GM18502 (cell line): Measurements from ENCODE around the gene MYOF.
"Not testable (repeated sequence)": the region's sequence is repeated elsewhere in the genome, so short reads cannot be mapped to it uniquely, and the experiment has no call there.

Source experiments
- ATAC-seq: cut with Tn5 transposase; IDR thresholded peaks from one replicate; pipeline ENCODE4 v1.9.1; 2021; ENCODE audit warnings: mild to moderate bottlenecking; ENCODE audit not compliant: unreplicated experiment, poor library complexity

The MYOF gene

DNA sequence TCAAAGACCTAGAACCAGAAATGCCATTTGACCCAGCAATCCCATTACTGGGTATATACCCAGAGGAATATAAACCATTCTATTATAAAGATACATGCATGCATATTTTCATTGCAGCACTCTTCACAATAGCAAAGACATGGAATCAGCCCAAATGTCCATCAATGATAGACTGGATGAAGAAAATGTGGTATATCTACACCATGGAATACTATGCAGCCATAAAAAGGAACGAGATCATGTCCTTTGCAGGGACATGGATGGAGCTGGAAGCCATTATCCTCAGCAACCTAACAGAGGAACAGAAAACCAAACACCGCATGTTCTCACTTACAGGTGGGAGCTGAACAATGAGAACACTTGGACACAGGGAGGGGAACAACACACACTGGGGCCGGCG lies 123.7 kb downstream of the MYOF start:
- not testable (repeated sequence) for ATAC-seq

DNA sequence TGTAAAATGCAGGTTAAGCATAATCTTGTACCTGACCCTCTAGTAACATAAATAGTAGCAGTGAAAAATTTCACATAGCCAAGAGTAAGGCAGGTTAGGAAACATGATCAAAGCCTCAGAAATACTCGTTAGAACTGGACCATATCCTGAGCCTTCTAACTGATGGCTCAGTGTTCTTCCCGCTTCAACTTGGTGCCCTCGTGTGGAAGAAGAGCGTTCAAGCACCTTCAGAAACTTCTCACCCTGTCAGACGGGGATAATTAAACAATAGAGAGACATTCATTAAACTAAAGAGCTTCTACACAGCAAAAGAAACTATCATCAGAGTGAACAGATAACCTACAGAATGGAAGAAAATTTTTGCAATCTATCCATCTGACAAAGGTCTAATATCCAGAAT lies 124.5 kb downstream of the MYOF start:
- ATAC-seq, result no peak

DNA sequence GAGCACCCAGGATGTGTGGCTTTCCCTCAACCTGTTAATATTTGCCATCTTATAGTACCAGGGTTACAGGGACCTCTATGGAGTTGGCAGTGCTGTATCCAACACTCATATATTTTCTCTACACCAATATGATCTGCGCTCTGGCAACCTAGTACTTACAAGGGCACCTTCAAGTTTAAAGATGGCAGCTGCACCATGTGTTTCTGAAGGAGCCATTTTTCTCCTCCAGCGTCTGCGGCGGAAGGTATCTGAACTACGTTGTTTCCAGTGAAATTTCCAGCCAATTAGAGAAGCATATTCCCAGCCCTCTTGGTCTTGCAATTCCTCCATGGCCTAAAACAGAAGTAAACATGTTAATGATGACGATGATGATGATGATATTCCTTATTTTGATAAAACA lies 125.6 kb downstream of the MYOF start:
- ATAC-seq, result no peak

DNA sequence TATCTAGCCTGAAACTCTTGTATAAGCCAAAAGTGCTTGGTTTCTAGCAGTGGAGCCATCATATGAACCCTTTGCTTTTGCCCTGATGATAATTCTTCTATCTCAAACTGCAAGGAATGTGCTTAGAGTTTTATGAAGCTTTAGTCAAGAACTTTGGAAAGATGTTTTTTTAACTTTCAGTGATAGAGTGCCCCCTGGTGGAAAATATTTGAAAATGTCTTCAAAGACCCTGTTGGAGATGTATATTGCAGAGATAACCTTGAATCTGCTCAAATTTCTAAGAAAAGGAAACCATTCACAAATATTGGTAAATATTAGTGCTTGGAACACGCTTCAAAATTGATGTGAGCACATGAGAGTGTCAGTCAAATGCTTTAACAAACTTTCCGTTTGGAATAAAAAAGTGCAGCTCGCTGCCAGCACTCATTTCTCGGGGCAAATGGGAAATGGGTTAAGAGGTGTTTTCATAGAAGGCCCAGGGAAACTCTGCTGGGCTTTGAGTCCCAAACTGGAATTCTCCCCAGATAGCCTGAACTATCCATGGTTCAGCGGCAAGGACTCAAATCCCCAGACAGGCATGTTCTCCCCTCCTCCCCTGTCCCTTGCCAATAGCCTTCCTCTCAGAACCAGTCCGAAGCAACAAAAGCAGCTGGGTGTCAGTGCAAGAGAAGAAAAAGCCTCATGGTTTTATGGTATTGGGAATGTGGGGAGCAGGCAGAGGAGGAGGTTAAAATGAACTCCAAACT lies 129.3 kb downstream of the MYOF start:
- ATAC-seq, result no peak

DNA sequence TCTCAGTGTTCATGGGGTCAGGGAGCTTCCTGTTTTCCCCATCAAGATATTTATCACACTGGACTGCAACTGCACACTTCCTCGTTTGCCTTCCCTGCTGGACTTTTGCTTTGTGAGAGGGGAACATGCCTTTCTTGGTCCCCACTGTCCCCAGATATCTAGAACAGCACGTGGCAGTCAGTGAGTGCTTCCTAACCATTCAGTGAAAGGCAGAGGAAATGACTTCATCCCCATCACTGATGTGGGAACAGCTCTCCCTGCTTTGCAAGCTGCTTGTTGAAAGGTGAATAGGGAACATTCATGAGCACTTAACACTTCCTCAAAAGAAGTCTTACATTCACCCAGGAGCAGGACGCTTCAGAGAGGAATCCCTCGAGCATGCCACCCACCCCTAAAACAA lies 135.4 kb downstream of the MYOF start:
- no peak for ATAC-seq

DNA sequence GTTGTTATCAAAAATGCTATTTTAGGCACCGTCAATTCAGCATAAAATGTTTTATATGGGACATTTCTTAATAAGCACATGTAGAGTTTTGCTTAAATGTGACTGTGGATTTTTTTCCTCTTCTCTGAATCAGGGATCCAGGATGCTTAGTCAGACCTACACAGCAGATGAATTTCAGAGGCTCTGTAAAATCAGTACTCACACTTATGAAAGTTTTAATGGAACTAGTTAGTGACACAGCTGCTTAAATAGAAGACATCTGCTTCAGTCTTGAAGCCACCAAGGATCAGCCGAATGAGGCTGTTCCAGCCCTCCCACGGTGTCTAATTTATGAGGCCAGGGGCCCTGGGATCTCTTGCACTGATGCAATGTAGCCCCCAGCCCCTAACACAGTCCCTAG lies 136.0 kb downstream of the MYOF start:
- ATAC-seq, result no peak

DNA sequence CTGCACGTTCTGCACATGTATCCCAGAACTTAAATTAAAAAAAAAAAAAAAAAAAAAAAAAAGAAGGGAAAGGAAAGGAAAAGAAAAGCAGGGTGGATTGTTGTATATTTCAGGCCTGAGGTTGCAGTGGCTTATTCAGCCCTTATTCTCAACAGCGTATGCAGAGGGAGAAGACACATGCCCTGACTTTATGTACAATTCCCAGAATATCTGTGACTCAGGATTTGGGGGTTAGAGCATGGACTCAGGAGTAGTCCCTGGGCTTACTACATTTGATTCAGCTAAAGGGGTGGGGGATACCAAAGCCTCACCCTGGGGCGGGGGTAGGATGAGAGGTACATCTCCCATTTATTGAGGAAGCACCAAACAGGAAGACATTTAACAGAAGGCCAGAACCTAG lies 137.4 kb downstream of the MYOF start:
- no peak for ATAC-seq

DNA sequence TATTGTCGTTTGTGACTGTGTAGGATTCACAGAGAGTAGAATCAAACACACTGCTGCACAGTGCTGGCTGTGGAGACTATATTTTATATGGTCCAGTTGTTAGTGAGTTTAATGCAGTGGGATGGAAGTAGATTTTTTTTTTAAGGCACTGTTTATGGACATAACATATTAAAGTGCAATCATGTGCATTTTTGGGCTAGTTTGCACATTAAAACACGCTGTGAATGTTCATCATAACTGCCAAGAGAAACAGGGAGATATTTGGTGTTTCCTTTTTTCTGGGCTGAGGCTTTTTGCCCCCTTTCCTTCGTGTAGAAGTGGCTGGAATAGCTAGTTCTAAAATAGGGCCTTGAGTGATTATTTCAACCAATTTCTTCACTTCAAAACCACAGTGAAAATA lies 139.2 kb downstream of the MYOF start:
- ATAC-seq, result no peak

DNA sequence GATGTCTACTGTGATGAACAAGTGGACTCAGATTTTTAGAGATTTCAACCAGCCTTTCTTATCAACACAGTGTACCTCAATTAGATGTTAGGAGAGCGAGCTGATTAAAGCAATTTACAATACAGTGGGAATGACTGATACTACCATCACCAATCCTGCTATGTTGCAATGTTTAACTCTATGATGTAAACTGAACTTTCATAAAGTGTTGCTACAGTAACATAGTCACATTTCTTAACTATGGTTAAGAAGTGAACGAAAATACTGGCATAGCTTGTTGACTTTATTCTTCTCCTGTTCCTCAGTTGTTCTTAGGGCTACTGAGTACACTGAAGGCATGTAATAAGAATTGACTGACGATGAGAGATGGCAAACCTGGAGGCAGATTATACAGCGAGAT lies 139.8 kb downstream of the MYOF start:
- no peak for ATAC-seq

DNA sequence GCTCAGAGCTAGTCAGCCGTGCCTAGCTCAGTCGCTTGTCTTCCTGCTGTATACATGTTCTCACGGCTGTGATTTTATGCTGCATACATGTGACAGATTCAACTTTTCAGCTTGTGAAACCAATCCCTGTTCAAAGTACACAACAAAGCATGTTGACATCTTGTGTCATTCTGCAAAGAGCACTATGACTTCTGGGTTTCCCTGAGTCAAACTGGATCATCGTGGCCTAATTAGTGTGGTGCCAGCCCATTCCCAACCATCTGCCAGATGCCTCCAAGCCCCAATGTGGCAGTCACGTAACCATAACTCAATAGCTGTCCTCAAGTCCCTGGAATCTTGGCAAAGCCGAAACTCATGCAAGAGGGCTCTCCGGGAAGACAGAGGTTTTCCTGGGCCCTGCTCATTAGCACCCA lies 144.8 kb downstream of the MYOF start:
- ATAC-seq, result no peak

DNA sequence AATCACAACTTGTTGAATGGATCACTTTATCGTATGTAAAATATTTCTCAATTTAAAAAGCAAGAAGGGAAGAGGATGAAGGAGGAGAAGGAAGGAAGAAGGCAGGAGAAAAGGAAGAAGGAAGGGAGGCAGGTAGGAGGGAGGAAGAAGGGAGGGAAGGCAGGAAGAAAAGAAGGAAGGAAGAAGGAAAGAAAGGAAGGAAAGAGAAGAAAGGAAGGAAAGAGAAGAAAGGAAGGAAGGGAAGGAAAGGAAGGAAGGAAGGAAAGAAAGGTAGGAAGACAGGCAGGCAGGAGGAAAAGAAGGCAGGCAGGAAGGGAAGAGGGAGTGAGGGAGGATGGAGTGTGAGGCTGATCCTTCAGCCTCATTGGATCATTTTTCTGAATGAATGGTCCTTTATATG lies 145.5 kb downstream of the MYOF start:
- ATAC-seq, result no peak

DNA sequence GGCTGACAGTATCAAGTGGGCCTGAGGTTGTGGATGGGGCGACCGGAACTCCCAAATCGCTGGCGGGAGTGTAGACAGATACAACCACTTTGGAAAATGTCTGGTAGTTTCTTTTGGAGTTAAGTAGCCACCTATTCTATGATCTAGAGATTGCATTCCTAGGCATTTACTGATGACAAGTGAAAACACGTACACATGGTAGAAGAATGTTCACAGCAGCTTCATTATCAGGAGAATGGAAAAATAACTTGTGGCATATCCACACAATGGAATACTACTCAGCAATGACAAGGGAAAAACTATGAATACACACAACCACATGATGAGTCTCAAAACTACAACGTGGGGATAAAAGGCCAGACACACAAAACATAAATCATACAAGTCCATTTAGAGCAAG lies 146.0 kb downstream of the MYOF start:
- no peak for ATAC-seq

DNA sequence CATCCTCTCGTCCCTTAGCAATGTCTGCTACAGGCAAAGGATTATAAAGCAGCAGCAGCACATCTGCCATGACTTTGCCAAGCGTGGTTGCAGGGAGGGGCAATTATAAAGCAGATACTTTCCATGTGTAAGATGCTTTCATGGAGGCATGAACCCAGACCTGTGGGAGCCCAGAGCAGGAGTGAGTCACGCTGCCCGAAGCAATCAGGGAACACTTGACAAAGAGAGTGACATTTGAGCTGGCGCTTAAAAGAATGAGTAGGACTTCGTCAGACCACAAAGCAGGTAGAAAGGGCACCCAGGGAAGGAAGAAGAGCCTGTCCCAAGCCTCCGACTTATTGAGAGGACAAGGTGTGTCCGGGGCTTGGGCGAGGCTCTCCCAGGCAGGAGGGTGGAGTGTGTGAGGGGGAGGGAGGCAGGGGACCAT lies 147.2 kb downstream of the MYOF start:
- ATAC-seq, result no peak

DNA sequence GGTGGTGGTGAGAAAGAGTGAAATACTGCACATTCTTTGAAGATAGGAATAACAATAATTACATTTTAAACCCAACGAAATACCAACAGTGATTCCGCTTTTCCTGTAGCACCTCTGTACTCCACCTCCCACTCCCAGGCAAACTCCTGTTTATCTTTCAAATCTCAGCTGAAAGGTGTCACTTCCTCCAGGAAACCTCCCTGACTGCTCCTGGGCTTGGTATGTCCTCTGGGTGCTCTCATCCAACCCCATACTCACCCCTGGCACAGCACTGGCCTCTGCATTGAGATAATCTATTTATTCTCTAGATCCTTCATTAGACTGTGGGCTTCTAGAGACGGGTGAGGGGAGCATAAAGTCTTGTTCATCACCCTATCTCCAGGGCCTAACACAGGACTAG lies 148.0 kb downstream of the MYOF start:
- no peak for ATAC-seq

DNA sequence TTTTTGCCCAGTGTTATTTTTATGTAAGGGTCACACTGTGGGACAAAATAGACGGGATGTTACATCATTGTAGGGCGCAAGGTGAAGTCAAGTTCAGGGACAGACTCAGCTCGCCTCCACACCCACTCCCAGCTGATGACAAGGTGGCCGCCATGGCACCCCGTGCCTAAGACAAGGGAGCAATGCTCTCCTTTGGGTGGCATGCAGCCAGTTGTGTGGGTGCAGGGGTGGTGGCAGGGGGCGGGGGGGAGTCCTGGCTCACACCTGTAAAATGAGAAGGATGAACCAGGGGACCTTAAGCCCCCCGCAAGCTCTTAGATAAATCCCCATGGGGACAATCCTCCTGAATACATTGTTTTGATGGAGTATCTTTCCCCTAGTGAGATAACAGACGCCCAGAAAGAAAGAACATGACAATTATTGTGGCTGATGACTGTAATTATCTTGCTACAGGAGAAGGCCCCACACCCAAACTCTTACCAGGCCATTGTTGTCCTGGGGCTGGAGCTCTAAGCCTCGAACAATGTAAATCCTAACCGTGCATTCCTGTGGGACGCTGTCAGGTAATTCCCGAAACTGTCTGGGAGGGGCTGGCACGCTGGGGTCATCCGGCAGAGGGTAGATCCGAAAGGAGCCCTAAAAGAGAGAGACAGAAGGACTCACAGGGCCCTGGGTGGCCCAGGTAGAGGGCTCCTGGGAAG lies 148.7 kb downstream of the MYOF start:
- ATAC-seq, result no peak

DNA sequence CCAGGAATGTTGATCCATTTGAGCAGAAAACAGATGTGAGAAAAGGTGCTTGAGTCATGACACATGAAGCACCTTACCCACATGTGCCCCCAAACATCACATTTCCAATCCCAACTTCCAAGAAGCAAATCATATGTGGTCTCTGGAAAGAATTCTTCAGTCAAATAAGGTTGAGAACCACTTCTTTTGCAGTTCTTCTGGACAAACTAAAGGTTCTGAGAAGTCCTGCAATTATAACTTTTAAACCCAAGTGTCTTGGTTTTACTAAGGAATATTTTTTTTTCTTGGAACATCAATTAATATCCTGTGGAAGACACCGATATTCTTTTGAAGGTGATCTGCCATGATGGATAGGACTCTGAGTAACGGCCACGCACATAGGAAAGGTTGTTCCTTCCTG lies 151.3 kb downstream of the MYOF start:
- no peak for ATAC-seq

DNA sequence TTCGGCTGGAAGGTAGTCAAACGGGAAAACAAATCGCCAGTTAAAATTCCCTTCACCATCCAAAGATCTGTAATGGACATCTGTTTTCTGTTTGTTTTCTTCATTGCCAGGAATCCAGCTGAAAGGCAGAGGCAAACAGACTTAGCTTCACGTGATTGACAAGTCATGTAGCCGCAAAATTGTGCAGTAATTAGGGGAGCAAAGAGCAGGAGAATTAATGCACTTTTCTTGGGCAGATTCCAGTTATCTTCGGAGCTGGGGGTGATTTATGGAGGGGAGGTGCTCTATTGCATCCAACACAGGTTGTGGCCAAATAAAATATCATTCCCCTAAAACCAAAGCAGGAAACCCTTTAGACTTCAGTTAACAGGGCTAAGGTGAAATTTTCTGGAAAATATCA lies 162.2 kb downstream of the MYOF start:
- ATAC-seq, result no peak

DNA sequence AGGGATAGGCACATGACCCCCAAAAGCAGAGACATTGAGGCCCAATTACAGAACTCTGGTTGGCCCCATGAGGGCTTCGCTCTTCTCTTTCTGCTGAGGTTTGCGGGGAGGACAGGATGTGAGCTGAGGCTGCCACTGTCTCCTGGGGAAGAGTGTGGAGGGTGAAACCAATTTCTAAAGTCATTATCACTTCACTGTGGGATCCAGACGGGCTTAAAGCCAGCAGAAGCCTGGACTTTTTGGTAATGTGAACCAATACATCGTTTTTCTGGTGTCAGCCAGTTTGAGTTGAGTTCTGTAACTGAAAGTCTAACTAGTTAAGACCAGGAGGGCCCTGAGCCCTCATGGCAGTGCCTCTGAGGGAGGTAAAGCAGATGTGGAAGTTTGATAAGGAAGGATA lies 163.0 kb downstream of the MYOF start:
- ATAC-seq, result no peak

DNA sequence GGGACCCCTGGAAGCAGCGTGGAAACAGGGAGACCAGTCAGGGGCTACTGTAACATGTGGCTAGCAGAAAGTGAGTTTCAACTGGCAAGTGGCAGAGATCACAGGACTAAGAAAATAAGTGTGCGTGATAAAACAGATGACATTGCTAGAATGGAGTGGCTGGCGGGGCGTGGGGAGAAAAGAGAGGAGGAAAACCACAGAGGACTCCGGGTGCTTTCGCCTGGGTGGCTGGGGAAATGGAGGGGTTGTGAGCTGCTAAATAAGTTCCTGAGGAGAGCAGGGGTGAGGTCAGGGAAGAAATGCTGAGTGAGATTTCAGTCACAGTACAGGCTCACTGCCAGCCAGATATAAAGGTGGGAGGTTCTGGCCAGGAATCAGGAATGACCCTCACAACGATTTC lies 166.9 kb downstream of the MYOF start:
- ATAC-seq, result no peak

DNA sequence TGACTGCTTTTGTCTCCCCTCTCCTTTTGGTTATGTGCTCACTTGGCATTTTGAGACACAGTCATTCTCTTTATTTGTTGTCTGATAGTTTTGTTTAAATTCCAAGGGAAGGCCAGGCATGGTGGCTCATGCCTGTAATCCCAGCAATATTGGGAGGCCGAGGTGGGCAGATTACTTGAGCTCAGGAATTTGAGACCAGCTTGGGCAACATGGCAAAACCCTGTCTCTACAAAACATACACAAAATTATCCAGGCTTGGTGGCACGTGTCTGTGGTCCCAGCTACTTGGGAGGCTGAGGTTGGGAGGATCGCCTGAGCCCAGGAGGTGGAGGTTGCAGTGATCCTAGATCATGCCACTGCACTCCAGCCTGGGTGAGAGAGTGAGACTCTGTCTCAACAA lies 167.5 kb downstream of the MYOF start:
- not testable (repeated sequence) for ATAC-seq

DNA sequence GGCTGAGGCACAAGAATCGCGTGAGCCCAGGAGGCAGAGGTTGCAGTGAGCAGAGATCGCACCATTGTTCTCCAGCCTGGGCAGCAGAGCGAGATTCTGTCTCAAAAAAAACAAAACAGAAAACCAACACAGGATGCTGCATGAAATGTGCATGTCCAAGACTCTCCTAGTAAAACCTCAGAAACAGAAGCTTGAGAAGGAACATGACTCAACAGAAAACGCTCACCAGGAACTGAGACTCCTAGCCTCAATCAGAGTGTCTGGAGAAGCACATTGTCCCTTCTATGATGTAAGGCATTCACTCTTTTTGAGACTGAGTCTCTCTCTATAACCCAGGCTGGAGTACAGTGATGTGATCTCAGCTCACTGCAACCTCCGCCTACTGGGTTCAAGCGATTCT lies 168.3 kb downstream of the MYOF start:
- no peak for ATAC-seq

DNA sequence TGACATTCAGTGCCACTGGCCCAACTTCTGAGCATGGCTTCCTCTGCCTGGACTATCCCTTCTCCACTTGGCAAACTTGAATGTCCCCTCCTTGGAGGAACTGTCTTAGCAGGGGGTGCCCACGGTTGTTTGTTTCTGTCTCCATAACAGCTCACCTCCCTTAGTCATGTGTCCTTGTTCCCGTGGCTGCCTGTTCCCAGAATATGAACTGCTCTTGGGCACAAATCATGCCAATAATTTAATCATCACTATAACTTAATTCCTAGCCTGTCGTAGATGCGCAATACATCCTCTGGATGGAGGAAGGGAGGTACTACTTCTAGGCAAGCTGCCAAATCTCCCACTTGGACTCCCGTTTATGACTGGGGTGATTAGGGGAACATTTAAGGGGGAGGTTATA lies 173.1 kb downstream of the MYOF start:
- ATAC-seq, result no peak
